ENCODE measurements around the gene RABGAP1L.

RABGAP1L gene

DNA sequence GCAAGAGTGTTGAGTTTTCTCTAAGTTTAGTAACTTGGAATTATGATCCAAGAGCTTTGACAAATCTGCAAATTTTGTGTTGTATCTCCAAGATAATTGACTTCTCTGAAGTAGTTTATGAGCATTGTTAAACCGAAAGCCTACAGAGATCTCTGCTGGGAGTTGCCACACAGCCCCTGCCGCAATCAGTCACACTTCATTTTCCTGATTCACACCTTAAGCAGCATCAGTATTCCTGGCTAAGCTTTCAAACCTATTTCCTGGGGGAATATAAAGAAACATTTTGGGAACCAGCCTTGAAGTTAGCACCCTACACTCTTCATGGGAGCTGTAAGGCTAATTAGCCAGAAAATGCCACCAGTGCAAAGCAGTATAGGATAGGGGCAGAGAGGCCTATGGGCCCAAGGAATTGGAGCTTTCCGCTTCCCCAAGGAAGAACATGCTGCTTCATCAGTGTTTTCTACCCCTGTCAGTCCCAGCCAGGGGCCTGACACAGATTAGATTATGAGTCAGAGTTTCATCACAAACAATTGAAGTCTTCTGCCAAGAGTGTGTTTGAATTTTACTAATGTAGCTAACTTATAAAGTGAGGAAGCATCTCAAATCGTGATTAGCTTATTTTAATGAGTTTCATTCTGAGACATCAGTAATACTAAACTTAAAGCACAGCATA lies 817.3 kb downstream of the RABGAP1L start:
- no peak for DNase-seq

DNA sequence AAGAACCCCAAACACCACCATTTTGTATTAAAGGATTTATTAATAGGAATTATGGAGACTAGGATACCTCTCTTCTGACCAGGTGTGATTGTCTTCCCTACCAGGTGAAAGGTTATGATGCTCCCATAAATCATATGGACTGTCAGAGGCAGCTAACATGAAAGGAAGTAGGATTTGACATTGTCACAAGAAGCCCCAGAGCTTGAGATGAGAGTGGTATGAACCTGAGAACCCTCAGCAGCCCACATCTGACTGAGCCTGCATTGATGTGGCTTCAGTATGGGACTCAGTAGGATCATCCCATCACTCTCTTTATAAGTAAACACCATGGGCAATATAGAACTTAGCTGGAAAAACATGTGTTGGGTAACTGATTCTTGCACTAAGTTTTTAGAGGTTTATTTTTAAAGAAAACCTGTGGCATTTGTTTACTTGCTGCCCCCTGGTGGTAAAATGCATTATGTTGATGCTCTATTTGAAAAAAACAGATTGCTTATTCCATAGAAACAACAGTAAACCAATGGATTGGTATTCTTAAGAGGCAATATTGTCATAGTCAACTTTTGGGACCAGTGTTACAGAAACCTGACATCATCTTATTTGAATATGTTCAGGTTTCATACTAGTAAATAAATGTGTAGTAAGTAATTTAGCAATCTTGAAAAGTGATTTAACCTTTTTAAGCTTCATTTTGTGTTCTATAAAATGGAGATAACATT lies 823.8 kb downstream of the RABGAP1L start:
- peak; percentile 55 for DNase-seq

DNA sequence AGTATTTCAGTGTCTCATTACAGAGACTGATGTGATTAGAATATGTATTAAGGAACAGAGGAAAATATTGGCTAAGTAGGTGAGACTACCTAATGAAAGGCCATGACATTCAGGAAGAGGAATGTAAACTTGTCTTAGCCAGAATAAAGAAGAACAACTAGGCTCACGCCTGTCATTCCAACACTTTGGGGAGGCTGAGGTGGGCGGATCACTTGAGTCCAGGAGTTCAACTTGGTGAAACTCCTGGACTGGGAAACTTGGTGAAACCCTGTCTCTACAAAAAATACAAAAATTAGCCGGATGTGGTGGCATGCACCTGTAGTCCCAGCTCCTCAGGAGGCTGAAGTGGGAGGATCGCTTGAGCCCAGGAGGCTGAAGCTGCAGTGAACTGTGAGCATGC lies 825.6 kb downstream of the RABGAP1L start:
- no peak for DNase-seq

DNA sequence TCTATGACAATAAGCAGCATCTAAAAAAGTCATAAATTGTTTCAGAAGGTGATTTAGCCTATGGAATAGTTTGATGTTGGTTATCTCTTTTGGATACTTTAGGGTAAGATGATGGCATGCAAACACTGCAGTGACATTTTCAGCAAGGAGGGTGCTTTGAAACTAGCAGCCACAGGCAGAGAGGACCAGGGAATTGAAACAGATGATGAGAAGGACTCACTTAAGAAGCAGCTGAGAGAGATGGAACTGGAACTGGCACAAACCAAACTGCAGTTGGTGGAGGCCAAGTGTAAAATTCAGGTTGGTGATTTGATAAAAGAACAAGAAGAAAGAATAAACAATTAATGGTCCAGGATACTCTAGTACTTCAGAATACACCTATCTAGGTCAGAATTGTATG lies 829.2 kb downstream of the RABGAP1L start:
- no peak for DNase-seq

DNA sequence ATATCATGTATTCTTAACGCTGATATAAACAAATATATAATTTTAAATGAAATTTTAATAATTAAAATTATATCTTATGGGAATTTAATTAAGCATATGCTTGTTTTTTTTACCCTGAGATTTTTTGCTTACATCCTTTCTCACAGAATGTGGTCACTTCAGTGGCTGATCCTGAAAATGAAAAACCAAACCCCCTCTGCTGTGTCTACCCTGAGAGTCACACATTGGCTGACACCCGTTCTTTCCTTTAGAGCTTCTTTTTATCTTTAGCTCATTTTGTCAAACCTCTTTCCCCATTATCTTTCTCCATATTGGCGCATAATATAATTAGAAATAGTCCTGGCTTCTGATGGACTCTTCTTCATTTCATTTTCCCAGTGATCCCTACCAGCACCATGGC lies 829.7 kb downstream of the RABGAP1L start:
- DNase-seq: no peak

DNA sequence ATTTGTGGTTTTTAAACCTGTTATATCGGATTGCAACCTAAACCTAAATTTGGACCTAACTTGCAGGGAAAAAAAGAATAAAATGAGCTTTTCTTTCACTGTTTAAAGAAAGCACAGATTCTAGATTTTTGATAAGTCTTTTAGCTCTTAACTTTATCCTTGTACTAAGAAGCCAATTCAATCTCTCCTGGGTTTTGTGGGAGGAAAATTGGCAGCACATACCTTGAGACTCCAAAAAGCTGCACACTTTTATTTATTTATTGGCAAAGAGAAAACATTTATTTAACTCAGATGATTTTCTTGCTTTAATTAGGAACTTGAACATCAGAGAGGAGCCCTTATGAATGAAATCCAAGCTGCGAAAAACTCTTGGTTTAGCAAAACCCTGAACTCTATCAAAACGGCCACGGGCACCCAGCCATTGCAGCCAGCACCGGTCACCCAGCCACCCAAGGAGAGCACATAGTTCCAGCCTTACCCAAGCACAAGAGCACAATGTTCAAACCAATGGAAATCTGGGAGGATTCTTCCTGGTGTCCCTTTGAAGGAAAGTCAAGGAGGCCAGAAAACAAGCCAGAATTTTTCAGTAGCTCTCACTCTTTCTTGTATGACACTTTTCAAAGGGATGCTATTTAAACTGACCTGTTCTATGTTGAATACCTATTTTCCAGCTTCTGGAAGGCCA lies 830.4 kb downstream of the RABGAP1L start:
- no peak for DNase-seq

DNA sequence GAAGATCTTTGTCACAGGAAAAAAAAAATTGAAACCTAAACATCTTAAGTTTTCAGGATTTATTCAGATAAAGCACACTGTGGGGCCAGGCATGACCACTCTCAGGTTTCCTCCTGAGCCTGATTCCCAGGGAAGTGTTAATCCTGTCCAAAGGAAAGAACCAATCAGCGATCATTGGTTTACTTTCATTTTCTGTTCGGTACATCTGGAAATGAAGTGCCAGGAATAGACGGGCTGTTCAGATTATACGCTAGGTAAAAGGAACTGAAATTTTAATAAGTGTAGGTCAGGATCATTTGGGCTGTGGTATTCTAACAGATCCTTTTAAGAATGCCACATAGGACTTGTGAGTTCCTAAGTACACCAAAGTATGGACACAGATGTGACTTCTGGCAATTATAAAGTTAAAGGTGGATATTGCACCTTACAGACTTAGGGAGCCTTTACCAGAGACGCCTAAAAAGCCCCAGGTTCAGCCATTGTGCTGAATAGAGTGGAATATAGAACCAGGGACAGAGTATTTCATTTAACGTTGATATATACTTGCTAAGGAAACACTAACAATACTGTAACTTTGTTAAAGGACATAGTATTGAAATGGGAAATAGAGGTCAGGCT lies 831.2 kb downstream of the RABGAP1L start:
- peak; percentile 31 for DNase-seq

DNA sequence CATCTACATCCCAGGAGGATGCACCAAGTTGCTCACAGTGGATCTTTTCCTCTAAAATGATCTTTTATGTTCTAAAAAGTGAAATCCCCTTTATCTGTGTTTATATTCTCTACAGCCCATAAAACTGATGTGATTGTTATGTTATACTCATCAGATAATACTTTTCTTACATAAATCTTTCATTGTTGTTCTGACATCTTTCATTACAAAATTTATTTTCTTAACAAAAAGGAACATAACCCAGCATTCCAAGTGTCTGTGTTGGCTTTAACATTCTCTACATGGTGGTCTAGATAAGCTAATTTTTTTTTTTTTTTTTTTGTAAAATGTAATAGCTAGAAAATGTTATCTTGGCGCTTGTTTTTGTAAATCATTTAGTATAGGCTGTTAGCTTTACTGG lies 832.2 kb downstream of the RABGAP1L start:
- DNase-seq: no peak

DNA sequence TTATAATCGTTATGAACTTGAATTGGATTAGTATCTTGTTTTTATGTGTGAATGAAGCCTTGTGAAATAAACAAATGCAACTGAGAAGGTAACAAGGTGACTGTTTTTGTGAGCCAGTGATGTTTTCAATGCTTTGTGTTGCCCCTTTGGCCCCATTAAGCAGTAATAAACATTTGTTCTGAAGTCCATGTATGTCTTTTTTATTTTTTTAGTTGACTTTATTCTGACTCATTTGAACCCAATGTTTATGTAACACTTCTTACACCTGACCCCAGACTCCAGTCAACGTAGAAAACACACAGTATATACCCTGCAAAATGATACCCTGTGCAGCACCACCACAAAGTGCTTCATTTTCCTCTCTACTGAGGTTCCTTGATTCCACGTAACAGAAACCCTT lies 835.8 kb downstream of the RABGAP1L start:
- DNase-seq: no peak

DNA sequence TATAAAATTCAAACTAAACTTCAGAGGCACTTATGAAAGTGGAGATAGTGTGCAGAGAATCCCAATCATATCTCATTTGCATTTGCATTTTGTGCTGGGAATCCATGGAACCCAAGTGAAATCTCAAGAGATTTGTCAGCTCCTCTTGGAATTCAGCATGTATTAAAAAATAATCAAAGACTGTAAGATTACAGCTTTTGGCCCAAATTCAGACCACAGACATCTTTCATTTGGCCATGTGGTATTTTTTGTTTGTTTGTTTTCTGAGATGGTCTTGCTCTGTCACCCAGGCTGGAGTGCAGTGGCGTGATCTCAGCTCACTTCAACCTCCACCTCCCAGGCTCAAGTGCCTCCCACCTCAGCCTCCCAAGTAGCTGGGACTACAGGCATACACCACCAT lies 836.6 kb downstream of the RABGAP1L start:
- DNase-seq: no peak

DNA sequence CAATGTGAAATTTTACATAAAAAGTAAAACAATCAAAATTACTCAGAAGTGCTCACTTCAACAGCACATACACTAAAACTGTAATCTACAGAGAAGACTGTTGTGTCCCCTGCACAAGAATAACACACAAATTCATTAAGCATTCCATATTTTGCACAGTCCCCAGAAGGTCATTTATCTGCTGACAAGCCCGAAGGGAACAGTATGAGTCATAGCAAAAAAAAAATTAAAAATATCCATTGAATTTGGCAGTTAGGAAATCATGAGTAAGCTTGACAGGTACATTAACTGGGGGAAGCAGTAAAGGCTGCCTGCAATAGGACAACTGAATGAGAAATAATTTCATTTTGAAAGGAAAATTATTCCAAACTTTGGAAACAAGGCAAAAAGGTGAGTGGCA lies 837.2 kb downstream of the RABGAP1L start:
- DNase-seq: no peak

DNA sequence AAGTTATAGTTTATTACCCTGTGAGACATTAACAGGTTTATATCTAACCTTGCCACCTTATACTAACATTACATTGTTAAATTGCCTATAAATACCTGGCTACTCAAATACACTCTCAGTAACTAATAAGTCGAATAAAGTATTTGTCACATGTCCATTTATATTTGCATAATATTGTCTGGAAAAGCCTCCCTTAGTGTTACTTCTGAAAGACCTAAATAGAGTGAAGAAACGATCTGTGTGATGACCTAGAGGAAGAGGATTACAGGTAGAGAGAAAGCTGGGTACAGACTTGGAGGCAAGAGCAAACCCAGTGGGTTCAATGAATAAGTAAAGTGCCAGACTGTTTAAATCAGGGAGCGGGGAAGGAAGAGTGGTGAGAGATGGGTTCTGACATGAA lies 837.7 kb downstream of the RABGAP1L start:
- no peak for DNase-seq

DNA sequence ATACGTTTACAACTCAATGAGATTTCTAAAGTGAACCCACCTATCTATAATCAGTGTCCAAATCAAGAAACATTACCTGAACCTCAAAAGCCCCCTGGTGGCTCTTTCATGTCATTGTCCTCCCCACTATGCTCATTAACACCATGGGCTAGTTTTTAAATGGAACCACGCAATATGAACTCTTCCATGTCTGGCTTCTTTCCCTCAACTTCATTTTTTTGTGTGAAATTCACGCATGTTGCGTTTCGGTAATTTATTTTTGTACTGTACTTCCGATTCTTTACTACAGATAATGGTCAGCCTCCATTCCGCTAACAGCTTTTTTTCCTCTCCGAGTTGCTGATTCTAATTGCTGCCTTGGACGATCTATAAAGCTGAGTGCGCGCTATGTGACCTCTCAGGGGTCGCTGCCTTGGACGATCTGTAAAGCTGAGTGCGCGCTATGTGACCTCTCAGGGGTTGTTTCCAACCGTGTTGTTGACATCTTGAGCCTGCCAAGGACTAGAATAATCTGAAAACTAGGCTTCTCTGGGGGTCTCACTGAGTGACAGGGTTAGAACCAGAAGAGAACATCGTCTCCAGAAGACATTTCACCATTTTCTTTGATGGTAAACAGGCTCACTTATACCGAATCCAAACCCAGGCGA lies 839.4 kb downstream of the RABGAP1L start:
- DNase-seq: peak; percentile 68

DNA sequence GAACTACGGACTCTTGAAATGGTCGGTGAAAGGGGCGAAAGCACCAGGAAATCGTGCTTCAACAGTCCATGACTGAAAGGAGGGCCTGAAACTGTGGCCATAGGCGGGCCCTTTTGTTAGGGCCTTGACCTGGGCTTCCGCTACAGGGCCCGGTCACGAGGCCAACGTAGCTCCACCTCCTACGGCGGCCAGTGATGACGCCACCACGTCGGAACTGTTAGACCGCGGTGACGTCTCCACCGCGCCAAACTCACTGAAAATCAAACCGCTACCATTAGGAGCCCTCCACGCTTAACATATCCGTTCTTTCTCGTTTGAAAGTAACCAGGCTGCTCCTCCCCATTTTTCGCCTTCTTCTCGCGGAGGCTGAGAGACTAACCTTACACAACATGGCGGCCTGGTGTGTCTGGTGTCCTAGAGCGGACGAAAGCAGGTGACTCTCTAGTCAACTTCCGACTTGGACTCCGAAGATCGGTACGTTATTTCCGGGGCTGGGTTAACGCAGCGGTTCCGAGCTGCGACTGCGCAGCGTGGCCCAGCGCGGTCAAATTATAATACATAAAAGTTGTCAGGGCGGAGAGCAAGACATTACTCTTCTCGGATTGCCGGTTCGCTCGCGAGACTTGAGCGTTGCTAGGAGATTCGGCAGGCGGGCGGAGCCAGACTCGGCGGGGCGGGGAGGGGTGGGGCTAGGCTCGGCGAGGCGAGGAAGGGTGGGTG lies 840.1 kb downstream of the RABGAP1L start:
- DNase-seq: peak; percentile 99

DNA sequence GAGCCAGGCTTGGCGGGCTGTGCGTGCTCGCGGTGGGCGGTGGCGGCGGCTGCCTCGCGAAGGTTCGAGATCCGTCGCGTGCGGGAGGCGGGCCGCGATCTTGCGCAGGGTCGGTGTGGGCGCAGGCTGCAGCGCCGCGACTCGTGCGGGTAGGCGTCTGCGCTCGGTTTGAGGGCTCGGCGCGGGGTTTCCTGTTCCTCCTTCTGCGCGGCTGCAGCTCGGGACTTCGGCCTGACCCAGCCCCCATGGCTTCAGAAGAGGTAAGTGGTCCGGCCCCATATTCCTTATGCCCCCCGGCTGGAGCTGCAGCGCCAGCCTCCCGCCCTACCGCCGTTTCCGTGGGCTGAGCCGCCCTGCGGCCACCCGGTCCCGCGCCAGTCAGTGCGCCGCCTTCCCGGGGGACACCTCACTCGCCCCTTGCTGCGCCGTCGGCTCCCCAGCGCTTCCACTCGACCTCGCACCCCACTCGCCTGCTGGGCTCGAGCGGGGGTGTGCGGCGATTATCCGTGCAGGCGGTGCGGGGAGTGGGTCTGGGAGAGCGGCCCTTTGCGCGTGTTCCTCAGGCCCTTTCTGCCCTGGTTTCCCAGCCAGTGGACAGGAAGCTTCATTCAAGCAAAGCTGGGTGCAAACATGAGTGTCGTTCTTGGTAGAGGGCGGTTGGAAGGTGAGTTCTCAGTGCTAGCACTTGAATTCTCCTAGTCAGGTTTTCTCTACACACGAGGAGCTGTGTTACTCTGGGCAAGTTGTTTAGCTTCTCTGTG lies 840.8 kb downstream of the RABGAP1L start, which contains the start of gene CACYBP:
Gene CACYBP, plus strand, starts transcription at position 12 of the 761 bp plus-strand sequence. Its CDS starts 234 bp downstream, at position 246.
- DNase-seq: no peak

DNA sequence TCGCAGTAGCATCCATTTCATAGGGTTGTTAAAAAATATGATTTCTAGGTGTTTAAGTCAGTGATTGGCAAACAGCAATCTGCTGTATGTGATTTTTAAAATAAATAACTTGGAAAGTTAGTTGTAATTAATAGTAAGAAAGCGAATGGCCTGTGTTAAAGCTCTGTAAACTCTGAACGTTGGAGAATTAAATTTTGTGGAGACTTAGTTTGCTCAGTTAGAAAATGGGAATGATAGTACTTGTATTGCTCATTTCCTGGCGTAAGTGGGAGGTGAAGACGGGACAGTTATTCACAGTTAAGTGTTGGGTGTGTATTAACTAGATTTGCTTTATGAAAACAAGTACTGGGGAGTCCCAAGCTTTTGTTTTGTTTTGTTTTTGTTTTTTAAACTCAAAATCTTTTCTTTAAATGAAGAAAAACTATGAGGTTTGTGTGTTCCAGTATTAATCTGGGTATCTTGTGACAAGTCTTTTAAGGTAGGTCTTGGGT lies 841.4 kb downstream of the RABGAP1L start:
- no peak for DNase-seq

DNA sequence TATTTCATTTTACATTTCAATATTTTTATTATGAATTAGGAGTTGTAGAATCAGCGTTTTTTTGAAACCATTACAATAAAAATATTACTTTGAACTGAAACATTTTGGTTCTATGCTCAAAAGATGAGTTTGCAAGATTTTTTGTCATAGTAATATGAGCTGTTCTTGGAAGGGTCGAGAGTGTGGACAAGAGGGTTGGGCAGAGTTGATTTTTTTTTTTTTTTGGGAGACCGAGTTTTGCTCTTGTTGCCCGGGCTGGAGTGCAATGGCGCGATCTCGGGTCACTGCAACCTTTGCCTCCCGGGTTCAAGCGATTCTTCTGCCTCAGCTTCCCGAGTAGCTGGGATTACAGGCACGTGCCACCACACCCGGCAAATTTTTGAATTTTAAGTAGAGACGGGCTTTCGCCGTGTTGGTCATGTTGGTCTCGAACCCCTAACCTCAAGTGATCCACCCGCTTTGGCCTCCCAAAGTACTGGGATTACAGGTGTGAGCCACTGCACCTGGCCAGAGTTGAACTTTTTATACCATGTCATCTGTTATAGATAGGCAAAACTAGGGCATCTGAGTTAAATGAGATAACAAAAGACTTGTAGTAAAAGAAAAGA lies 843.7 kb downstream of the RABGAP1L start:
- no peak for DNase-seq

DNA sequence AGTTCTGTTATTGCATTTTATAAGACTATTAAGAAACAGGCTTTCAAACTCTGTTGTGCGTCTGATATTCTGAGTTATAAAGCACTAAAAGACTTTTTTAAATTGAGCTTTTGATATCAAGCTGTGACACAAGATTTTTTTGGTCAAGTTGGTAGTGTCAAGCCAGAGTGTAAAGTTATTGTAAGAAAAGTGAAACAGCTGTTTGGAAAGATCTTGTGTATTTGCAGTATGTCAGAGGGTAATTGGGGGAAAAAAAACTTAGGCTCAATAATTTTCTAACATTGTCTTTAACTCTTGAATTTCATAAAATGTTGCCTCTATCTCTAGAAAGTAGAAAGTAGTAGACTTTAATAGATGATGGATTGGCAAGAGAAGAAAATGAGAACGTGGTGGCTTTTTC lies 844.2 kb downstream of the RABGAP1L start:
- DNase-seq: no peak

DNA sequence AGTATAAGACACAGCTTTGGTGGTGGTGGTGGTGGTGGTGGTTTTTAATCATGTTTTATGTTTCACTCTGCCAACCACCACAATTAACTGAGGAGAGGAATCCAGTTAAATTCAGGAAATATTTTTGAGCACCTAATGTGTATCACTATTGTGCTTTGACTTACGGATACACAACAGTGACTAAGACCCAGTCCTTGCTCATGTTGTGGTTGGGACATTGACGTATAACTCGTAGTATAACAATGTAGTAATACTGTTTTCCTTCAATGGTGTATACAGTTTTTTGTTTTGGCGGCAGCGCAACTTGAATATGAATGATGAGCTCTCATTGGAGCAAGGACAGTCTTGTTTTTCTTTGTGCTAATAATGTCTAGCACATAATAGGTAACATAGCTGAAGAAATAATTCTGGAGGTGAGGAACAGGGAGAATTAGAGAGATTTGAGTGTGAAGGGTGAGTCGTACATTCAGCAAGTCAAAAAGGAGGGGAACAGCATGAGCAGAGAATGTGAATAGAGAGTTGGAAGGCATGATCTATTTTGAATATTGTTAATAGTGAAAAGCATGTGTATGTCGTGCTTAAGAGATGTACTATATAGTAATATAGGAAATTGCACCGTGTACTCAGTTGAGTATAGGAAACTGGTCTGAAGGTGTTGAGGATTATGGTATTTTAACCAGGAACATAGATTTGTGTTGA lies 845.9 kb downstream of the RABGAP1L start:
- no peak for DNase-seq

DNA sequence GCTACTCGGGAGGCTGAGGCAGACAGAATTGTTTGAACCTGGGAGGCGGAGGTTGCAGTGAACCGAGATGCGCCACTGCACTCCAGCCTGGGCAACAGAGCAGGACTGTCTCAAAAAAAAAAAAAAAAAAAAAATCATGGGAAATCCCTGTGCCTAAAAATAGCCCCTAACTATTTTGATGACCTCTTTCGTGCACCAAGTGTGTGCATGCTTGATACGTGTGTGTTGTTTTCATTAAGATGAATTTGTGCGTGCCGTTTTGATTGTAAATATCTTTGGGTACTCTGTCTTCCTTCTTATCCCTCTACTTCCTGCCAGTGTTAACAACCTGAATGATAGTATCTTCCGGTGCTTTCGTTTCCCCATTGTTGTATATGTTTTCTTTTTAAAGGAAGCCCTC lies 850.2 kb downstream of the RABGAP1L start:
- DNase-seq: no peak
